Stimulated activated CD4-positive, alpha-beta T cell treated with anti-CD3 and anti-CD28 coated beads, TNF-alpha, amount 100 ng/mL, for 1 hour (primary cell): ENCODE results near the gene PPP1R13B.

Source experiments
- DNase-seq, 3 donors: peaks; one replicate each; pipeline ENCODE4 v3.0.0-alpha.2; 2020; ENCODE audit warnings: low read depth in 3 of 3, low spot score in 1 of 3

PPP1R13B gene

DNA sequence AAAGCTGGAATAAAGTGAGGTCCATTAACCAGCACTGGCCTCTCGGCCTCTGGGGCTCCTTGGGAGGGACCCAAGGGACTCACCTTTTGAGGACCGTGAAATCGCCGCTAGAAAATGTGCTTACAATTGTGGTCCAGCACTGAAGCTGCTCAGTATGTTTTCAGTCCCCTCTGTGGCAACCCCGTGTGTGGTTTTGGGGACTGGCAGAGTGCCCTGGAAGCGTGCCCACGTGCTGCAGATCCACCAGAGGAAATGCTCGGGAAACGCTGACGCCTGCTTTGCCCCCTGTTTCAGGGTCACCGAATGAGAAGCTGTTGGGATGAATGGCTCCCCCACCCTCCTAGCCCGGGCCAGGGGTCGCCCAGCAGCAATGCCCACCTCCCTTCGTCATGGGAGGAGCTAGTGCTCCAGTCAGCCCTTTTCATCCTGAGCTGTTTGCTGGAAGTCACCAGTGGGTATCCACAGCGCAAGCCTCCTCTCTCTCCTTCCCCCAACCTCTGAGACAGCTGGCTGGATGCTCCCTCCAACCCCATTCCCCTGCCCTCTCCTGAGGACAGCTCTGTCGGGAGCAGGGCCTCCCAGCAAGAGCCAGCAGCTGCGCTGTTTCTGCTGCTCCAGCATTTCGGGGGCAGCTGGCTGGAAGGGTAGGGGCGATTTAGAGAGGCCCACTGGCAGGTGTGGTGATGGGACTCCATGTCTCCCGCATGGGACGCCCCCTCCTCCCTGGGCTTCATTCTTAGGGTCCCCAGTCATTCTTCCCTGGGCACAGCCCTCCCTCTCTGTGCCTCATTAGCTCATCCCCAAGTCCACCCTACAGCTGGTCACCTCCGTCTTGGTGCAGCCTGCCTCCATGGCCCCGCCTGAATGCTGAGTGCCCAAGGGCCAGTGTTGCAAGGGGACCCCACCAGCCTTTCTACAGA lies 33.2 kb upstream of the PPP1R13B start:
- no peak for DNase-seq

DNA sequence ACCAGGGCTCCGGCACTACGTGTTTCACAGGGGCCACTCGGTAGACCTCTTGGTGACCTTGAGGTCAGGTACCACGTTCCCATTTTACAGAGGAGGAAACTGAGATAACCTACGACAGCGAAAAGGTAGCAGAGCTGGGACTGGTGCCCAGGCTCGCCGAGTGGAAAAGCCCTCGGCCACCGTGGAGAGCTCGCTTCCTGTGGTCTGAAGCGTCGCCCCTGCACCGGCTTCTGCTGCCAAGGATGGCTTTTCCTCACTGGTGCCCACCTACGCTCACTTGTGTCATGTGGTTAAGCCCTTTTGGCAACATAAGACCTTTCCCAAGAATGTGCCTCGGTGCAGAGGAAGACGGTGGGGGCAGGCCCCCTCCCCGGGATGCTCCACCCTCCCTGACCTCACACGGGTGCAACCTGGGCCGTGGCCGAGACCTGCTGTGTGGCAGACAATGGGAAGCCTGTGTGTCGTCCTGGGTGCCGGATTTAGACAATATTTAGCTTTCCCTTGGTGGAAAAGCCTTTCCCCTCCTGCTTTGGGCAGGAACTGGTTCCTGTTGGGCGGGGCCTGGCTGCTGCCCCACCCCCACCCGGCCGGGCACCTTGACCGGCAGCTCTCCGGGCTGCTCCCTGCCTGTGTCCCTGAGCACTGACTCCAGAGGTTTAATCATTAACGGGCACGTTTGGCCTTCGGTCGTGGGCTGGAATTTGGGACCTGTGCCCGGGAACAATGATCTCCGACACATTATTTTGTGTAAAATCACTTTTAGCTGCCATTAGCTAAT lies 32.4 kb upstream of the PPP1R13B start:
- DNase-seq, result no peak

- no peak for DNase-seq
Measured at GRCh38 chr14:103879118-103879569, 31.8 kb upstream of the PPP1R13B start.

- DNase-seq, result no peak
Measured at GRCh38 chr14:103878180-103878579, 30.8 kb upstream of the PPP1R13B start.

DNA sequence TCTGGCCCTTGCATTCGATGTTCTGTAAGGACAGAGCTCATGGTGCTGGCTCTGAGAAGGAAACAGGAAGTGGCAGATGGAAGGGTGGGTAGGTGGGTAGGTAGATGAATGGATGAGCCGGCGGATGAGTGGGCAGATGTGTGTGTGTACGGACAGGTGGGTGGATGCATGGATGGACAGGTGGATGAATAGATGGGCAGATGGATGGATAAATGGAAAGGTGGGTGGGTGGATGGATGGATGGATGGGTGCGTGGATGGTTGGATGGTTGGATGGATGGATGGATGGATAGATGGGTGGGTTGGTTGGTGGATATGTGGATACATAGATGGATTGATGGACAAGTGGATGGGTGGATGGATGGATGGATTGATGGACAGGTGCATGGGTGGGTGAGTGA lies 27.6 kb upstream of the PPP1R13B start:
- no peak for DNase-seq

GRCh38 chr14:103872481-103873113 lies 25.2 kb upstream of the PPP1R13B start:
- no peak for DNase-seq

DNA sequence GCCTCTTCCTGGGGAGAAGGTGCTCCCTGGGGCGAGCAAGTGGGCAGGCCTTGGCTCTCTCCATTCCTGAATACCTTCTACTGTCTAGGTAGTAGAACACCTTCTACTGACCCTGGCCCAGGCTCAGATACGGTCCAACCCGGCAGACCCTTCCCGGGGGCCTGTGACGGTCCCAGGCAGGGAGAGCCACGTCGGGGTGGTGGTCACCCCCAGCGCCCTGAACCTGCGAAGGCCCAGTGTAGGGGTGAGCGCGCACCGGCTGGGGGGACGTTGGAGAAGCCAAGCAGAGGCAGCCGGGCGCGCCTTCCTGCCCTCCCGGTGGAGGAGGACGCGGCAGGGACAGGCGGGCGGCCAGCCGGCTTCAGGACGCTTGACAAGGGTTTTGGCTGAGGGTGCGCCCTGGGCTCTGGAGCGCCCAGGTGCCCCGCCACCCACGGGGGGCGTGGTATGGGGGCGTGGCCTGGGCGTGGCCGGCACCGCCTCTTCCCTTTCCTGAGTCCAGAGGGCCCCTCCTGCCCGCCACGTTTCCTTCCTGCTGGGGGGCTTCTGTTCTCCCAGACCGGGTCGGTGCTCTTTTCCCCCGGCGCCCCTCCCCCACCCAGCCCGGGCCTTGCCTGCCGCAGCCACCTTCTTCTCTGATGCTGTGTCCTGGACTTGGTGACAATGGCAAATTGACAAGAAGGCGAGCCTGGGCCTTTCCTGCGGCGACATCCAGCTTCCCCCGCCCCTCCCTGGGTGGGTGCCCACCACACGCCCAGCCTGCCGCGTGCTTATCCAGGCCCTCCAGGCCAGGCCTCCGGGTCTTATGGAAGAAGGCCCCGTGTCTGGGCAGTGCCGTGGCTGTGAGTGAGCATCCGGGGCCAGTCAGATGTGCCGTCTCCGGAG lies 24.5 kb upstream of the PPP1R13B start:
- peak; percentile 26 to 74 (median 35) for DNase-seq

- no peak for DNase-seq
Measured at GRCh38 chr14:103870891-103871595, 23.7 kb upstream of the PPP1R13B start.

DNA sequence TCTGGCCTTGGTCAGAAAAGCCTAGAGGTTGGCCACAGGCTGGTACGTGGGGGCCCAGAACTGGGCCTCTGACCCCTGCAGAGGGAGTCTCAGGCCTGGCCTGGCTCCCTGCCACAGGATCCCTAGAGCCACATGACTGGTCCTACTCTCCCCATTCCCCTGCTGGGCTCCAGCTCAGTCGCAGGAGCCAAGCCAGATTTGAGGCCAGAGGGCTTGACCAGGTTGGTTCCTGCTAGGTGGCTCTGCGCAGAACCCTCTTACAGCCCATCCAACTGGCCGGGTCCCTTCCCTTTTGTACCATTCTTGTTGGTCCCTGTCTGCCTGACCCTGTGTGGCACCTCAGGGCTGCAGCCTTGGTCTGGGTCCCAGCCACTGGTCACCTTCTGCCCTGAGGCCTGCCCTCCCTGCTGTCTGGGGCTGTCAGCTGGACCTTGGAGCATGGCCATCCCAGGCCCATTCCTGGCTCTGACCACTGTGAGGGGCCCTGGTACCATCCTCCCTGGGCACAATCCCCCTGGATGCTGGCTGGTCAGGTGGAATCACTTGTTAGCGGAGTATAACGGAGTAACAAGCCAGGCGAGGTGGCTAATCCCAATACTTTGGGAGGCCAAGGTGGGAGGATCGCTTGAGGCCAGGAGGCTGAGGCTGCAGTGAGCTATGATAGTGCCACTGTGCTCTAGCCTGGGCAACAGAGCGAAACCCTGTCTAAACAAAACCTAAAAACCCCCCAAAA lies 22.9 kb upstream of the PPP1R13B start:
- no peak for DNase-seq

- DNase-seq, result no peak
Measured at GRCh38 chr14:103869406-103870143, 22.2 kb upstream of the PPP1R13B start.

DNA sequence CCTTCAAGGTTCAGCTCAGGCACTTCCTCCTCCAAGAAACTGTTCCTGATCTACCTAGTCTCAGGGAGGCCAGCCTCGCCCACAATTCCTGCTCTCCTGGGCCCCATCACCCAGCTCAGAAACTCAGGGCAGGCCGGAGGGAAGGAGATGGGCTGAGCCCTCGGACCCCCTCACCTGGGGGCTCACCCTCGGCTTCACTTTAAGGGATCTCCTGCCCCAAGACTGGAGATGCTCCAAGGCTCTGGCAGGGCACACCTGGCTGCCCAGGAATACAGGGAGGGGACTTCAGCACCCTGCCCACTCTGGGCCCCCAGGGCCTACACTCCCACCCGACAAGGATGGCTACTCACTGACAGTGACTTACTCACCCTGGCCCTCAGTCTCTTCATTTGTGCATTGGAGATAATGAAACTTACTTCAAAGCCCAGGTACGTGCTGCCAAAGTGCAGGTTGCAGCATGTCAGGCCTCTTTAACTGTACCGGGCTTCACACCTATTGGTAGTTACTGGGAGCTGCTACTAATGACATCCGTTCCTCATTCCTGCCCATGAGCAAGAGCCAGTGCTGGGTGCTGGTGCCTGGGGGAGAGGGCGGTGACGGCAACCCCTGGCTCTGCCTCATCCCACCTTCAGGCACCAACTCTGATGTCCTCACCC lies 21.0 kb upstream of the PPP1R13B start:
- no peak for DNase-seq

- no peak for DNase-seq
Measured at GRCh38 chr14:103867523-103867953, 20.2 kb upstream of the PPP1R13B start.

DNA sequence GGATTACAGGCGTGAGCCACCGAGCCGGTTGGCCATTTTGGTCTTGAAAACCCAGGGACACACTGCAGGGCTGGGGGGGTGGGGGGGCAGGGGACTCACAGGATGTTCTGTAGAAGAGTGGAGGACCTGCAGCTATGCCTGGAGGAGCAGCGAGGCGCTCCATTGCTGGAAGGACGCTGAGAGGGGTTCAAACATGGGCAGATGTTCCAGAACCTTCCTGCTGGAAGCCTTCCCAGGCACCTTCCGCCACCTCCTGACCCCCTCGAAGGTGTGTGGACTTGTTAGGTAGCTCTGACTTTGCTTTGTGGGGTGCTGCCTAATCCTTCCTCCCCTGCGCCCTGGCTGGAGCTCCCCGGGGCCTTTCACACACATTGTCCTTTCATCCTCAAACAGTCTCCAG lies 19.6 kb upstream of the PPP1R13B start:
- no peak for DNase-seq

GRCh38 chr14:103863245-103863644 lies 15.9 kb upstream of the PPP1R13B start:
- no peak for DNase-seq

DNA sequence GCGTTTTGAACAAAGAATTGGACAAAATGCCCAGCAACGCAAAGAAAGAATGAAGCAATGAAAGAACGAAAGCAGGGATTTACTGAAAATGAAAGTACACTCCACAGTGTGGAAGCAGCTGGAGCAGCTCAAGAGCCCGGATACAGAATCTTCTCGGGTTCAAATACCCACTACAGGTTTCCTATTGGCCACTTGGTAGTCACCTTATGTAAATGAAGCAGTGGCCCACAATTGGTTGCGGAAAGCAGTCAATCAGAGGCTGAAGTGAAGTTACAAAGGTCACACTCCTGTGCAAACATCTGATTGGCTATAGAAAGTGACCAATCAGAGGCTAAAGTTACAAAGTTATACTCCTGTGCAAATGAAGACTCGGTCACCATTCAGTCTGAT lies 15.0 kb upstream of the PPP1R13B start:
- no peak for DNase-seq

- no peak for DNase-seq
Measured at GRCh38 chr14:103861413-103862392, 14.3 kb upstream of the PPP1R13B start.
